Ascending aorta (tissue), 2 donors: ENCODE data around the gene ADM5. TPM values are rescaled to one million over a fixed set of nuclear protein-coding genes. Genes with fewer than 3 reads are reported as not detected.

Experiments used
- DNase-seq, 2 donors: peaks; one replicate each; pipeline ENCODE4 v3.0.0-alpha.2; 2019; ENCODE audit warnings: low spot score in 2 of 2
- H3K27ac ChIP-seq, 2 donors: fragments of 200-600 bp; sonication (generic); one replicate each; pipeline ENCODE4 v1.5.1; 2016 to 2017; ENCODE audit warnings: mild to moderate bottlenecking in 1 of 2
- H3K27me3 ChIP-seq: fragments of 200-600 bp; sonication (generic); one replicate; pipeline ENCODE4 v1.5.1; 2017
- H3K36me3 ChIP-seq, 2 donors: fragments of 200-600 bp; sonication (generic); one replicate each; pipeline ENCODE4 v1.5.1; 2016
- H3K4me1 ChIP-seq, 2 donors: fragments of 200-600 bp; sonication (generic); one replicate each; pipeline ENCODE4 v1.5.1; 2016 to 2017; ENCODE audit warnings: mild to moderate bottlenecking in 1 of 2
- H3K4me3 ChIP-seq, 2 donors: fragments of 200-600 bp; sonication (generic); one replicate each; pipeline ENCODE4 v1.5.1; 2016 to 2017; ENCODE audit warnings: mild to moderate bottlenecking in 1 of 2
- H3K9me3 ChIP-seq, 2 donors: fragments of 200-600 bp; sonication (generic); one replicate each; pipeline ENCODE4 v1.5.1; 2016
- CTCF ChIP-seq, 3 experiments: fragments of 200-600 bp in 2 of 3; fragments of 450-650 bp in 1 of 3; sonication (generic) in 2 of 3; IDR thresholded peaks; one replicate each; pipeline ENCODE4 v1.5.1; 2016 to 2019; ENCODE audit warnings: antibody characterized with exemption in 3 of 3, mild to moderate bottlenecking in 1 of 3, moderate library complexity in 1 of 3
- intact Hi-C: fragments of 100-400 bp; cut with DNase I; formaldehyde crosslinking; loops from one replicate; pipeline ENCODE4 v1.15.1; 2023
- total RNA-seq: library from RNA; depleted of rRNA; stranded (reverse); fragments of >200 nt; gene quantifications from one replicate; pipeline ENCODE4 v1.1.0, GENCODE V29; 2016

The ADM5 gene
- total RNA-seq, 1 donor from 2014 or later: 9.8 TPM

DNA sequence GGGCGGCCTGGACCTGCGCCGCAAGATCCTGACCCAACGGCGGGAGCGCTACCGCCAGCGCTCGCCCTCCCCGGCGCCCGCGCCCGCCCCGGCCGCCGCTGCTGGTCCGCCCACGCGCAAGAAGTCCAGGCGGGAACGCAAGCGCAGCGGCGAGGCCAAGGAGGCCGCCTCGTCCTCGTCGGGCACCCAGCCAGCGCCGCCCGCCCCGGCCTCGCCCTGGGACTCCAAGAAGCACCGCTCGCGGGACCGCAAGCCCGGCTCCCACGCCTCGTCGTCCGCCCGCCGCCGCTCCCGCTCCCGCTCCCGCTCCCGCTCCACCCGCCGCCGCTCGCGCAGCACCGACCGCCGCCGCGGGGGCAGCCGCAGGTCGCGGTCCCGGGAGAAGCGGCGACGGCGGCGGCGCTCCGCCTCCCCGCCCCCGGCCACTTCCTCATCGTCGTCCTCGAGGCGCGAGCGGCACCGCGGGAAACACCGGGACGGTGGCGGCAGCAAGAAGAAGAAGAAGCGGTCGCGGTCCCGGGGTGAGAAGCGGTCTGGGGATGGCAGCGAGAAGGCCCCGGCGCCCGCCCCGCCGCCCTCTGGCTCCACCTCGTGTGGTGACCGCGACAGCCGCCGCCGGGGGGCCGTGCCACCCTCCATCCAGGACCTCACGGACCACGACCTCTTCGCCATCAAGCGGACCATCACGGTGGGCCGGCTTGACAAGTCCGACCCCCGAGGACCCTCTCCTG is 37.4 kb upstream of the ADM5 start:
- Histone ChIP-seq H3K36me3 (peaks cover 71 to 88% of the 10 kb centered on the region in 2 donors), H3K9me3 (no peaks in the 10 kb centered on the region), H3K4me1 (no peaks in the 10 kb centered on the region), H3K27me3 (no peaks in the 10 kb centered on the region), H3K4me3 (no peak overlapping the region), H3K27ac (no peak overlapping the region)
- intact Hi-C loops: no loop called here
- no peak for DNase-seq
- TF ChIP-seq CTCF (IDR thresholded peaks at IDR 0.05): no peak

DNA sequence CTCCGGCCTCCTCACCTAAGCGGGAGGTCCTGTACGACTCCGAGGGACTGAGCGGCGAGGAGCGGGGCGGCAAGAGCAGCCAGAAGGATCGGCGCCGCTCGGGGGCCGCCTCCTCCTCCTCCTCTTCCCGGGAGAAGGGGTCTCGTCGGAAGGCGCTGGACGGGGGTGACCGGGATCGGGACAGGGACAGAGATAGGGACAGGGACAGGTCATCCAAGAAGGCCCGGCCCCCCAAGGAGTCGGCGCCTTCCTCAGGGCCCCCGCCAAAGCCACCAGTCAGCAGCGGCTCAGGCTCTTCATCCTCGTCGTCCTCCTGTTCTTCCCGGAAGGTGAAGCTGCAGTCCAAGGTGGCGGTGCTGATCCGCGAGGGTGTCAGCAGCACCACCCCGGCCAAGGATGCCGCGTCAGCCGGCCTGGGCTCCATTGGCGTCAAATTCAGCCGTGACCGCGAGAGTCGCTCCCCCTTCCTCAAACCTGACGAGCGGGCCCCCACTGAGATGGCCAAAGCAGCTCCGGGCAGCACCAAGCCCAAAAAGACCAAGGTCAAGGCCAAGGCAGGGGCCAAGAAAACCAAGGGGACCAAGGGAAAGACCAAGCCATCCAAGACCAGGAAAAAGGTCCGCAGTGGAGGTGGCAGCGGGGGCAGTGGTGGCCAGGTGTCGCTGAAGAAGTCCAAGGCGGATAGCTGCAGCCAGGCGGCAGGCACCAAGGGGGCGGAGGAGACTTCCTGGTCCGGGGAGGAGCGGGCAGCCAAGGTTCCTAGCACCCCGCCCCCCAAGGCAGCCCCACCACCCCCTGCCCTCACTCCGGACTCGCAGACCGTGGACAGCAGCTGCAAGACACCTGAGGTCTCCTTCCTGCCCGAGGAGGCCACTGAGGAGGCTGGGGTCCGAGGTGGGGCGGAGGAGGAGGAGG is 36.6 kb upstream of the ADM5 start:
- Histone ChIP-seq H3K27ac (no peak overlapping the region), H3K4me3 (no peak overlapping the region), H3K9me3 (no peaks in the 10 kb centered on the region), H3K27me3 (no peaks in the 10 kb centered on the region), H3K4me1 (no peaks in the 10 kb centered on the region), H3K36me3 (peaks cover 76 to 88% of the 10 kb centered on the region in 2 donors)
- no peak for DNase-seq
- intact Hi-C loops: no loop called here
- TF ChIP-seq CTCF (IDR thresholded peaks at IDR 0.05): no peak

- H3K27me3 ChIP-seq: no peaks in the 10 kb centered on the region
- H3K4me1 ChIP-seq: no peaks in the 10 kb centered on the region
- no peak for DNase-seq
- H3K9me3 ChIP-seq: no peaks in the 10 kb centered on the region
- H3K4me3 ChIP-seq: no peak overlapping the region
- intact Hi-C loops: no loop called here
- TF ChIP-seq CTCF (IDR thresholded peaks at IDR 0.05): no peak
- no peak overlapping the region for H3K27ac ChIP-seq
- peaks cover 82 to 91% of the 10 kb centered on the region in 2 donors for H3K36me3 ChIP-seq
Measured at GRCh38 chr19:49653466-49653806, 36.0 kb upstream of the ADM5 start.

DNA sequence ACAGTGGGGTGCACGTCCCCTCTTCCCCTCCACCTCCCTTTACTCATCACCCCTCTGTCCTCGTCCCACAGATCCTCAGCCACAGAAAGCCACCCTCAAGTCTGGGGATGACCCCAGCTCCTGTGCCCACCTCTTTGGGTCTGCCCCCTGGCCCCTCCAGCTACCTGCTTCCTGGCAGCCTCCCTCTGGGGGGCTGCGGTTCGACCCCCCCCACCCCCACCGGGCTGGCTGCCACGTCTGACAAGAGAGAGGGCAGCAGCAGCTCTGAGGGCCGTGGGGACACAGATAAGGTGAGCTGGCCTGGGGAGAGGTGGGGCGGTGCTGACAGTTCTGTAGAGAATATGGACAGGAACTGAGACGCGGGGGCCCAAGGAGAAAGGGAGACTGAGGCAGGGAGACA is 34.8 kb upstream of the ADM5 start:
- peaks cover 89 to 95% of the 10 kb centered on the region in 2 donors for H3K36me3 ChIP-seq
- TF ChIP-seq CTCF (IDR thresholded peaks at IDR 0.05): no peak
- no peaks in the 10 kb centered on the region for H3K4me1 ChIP-seq
- no peaks in the 10 kb centered on the region for H3K9me3 ChIP-seq
- H3K27me3 ChIP-seq: no peaks in the 10 kb centered on the region
- intact Hi-C loops: no loop called here
- no peak overlapping the region for H3K4me3 ChIP-seq
- H3K27ac ChIP-seq: no peak overlapping the region
- DNase-seq: no peak

DNA sequence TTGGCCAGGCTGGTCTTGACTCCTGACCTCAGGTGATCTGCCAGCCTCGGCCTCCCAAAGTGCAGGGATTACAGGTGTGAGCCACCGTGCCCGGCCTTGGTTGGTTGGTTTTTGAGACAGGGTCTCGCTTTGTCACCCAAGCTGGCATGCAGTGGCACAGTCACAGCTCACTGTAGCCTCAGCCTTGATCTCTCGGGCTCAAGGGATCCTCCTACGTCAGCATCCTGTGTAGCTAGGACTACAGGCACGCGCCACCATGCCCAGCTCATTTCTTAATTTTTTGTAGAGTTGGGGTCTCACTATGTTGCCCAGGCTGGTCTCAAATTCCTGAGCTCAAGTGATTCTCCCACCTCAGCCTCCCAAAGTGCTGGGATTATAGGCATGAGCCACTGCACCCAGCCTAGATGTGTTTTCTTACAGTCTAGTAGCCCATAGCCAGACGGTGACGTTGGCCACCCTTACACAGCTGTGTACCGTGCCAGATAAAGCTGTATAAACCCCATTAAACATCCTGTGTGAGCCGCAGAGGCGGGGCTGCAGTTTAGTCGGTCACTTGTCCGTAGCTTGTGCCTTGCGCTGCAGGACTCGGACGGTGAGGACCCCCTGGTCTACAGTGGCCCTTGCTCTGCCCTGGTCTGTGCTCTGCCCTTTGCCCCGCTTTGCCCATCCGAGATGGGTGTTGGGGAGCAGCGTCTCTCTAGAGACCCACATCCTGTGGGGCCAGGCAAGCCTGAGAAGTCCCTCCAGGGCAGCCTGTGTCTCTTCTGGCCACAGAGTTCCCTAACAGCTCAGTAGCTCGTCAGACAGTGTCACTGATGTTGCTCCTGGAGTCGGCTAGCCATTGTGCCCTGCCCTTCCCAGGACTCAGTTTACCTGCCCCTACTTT is 33.6 kb upstream of the ADM5 start:
- Histone ChIP-seq H3K4me3 (no peak overlapping the region), H3K9me3 (no peaks in the 10 kb centered on the region), H3K27me3 (no peaks in the 10 kb centered on the region), H3K36me3 (peaks cover 93 to 94% of the 10 kb centered on the region in 2 donors), H3K27ac (no peak overlapping the region), H3K4me1 (no peaks in the 10 kb centered on the region)
- DNase-seq: no peak
- intact Hi-C loops: no loop called here
- no peak for TF ChIP-seq CTCF (IDR thresholded peaks at IDR 0.05)
